Dermis lymphatic vessel endothelial cell (primary cell): ENCODE measurements around the gene DNAH7. TPM values are rescaled to one million over a fixed set of nuclear protein-coding genes. Genes with fewer than 3 reads are reported as not detected.

ENCODE experiments used
- total RNA-seq: library from RNA; depleted of rRNA; stranded (reverse); fragments of >200 nt; gene quantifications from 2 replicates; pipeline ENCODE4 v1.2.1, GENCODE V29; 2014

DNAH7 gene
- total RNA-seq: under 0.01 TPM in 2 replicates

DNA sequence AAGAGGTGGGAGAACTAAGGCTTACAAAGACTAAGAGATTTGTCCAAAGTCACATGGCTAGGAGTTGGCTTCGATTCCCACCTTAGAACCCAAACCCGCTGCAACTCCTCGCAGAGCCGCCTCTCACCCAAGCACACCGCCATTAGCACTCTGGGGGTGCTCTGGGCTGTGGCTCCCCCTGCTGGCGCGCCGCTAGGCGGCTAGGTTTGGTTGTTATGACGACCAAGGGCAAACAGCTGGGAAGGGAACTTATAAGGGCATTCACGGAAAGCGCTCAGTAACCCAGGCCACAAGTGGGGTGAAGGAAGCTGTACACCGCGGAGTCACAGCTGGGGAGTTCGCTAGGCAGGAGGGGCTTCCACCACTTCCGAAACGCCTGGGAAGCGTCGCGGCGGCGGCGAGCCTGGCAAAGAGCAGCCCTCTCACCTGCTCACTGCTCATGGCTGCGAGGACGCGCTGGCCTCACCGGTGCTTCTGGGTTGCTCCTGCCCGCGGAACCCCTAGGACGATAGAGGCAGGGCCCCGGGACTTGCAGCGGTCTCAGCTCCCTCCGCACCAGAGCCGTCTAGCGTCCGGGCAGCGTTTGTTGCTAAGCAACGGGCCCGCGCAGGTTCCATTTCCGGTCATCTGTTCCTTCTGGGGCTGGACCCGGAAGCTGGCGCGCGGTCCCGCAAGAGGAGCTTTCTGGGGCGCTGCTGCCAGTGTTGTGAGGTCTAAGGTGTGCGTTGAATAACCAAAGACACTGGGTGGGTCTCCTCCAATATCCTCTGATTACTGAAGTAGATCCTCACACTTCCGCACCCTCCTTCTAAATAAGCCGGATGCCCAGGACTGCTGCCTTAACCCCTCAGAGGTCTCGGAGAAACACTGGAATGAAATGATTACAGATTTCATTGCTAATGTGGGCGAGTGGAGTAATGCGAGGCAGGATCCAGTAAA, at the start of gene DNAH7:
TSS of gene DNAH7 (minus strand) at position 567 of the 939 bp plus-strand sequence. CDS start at position 441, 126 bp downstream.

Other genes with a start within 250 kb of the DNAH7 start
- gene STK17B, start 102.7 kb upstream of the DNAH7 start, total RNA-seq: 6.1 and 7.1 TPM in 2 replicates